H1 (cell line): Measurements from ENCODE around the gene CST4. TPM values are rescaled to one million over a fixed set of nuclear protein-coding genes. Genes with fewer than 3 reads are reported as not detected.

ENCODE experiments used
- CTCF ChIA-PET: fragments of 300-600 bp; sonication (Branson Sonifier 250); formaldehyde crosslinking; loops from one replicate; lab custom pipeline; 2021; ENCODE audit not compliant: partially characterized antibody; lab: Charles Lee
- POLR2A ChIA-PET: fragments of 300-600 bp; sonication (Branson Sonifier 250); formaldehyde crosslinking; loops from one replicate; lab custom pipeline; 2021; ENCODE audit warnings: inconsistent platforms; ENCODE audit not compliant: partially characterized antibody; lab: Charles Lee
- DNase-seq, 2 experiments: peaks; one replicate each; pipeline versions ENCODE4 v3.0.0 to v3.0.0-alpha.2; 2010 to 2022; ENCODE audit warnings: low spot score in 2 of 2, low read depth in 1 of 2, mixed read lengths in 1 of 2
- FAIRE-seq: peaks from 2 replicates; lab custom pipeline; 2011; peaks lifted over from hg19 to GRCh38; lab: Jason Lieb, UNC
- H2AFZ ChIP-seq: 2 replicates; pipeline ENCODE4 v1.8.1; 2012; ENCODE audit warnings: low read length, inconsistent platforms
- H2AK5ac ChIP-seq: 2 replicates; pipeline ENCODE4 v1.6.1; 2013; ENCODE audit warnings: low read depth, low read length
- H2BK120ac ChIP-seq: replicated peaks from 2 replicates; pipeline ENCODE3; 2013; ENCODE audit warnings: low read depth, low read length, inconsistent platforms
- H2BK12ac ChIP-seq: 2 replicates; pipeline ENCODE4 v1.6.1; 2013; ENCODE audit warnings: low read depth, low read length
- H2BK15ac ChIP-seq: 2 replicates; pipeline ENCODE4 v1.6.1; 2013; ENCODE audit warnings: low read length
- H2BK20ac ChIP-seq: 2 replicates; pipeline ENCODE4 v1.6.1; 2013; ENCODE audit warnings: low read length
- H2BK5ac ChIP-seq: 2 replicates; pipeline ENCODE4 v1.6.1; 2013; ENCODE audit warnings: low read depth, low read length
- H3K14ac ChIP-seq: 2 replicates; pipeline ENCODE4 v1.6.1; 2013; ENCODE audit warnings: inconsistent platforms; ENCODE audit not compliant: insufficient read length
- H3K18ac ChIP-seq: 2 replicates; pipeline ENCODE4 v1.6.1; 2013; ENCODE audit warnings: low read length; ENCODE audit errors: extremely low read depth
- H3K23ac ChIP-seq: 2 replicates; pipeline ENCODE4 v1.6.1; 2013; ENCODE audit warnings: inconsistent platforms; ENCODE audit not compliant: insufficient read length
- H3K23me2 ChIP-seq: 2 replicates; pipeline ENCODE4 v1.6.1; 2013; ENCODE audit warnings: low read depth, low read length
- H3K27ac ChIP-seq: 2 replicates; pipeline ENCODE4 v1.6.1; 2011; ENCODE audit warnings: low read depth, low read length, inconsistent platforms
- H3K27me3 ChIP-seq, 4 experiments: replicated peaks in 1 of 4; 1 replicate in 1 of 4; 2 replicates in 3 of 4; pipeline versions ENCODE4 v1.6.1 to v1.8.1; 2011 to 2013; ENCODE audit warnings: low read length in 3 of 4, mild to moderate bottlenecking in 3 of 4, inconsistent platforms in 2 of 4, mixed read lengths in 2 of 4, moderate library complexity in 1 of 4; ENCODE audit not compliant: control insufficient read depth in 3 of 4, insufficient read depth in 3 of 4; ENCODE audit errors: extremely low read depth in 1 of 4
- H3K36me3 ChIP-seq, 4 experiments: 2 replicates each; pipeline versions ENCODE4 v1.6.1 to v1.8.1; 2011 to 2013; ENCODE audit warnings: mild to moderate bottlenecking in 4 of 4, low read length in 3 of 4, moderate library complexity in 2 of 4, control low read depth in 1 of 4, inconsistent platforms in 1 of 4; ENCODE audit not compliant: insufficient read depth in 4 of 4, control insufficient read depth in 2 of 4
- H3K4ac ChIP-seq: replicated peaks from 2 replicates; pipeline ENCODE3; 2013; ENCODE audit warnings: low read length, low read depth, mixed read lengths, inconsistent platforms; ENCODE audit not compliant: insufficient read length
- H3K4me1 ChIP-seq, 4 experiments: replicated peaks in 1 of 4; 1 replicate in 1 of 4; 2 replicates in 3 of 4; pipeline versions ENCODE4 v1.6.1 to v1.8.1; 2011 to 2013; ENCODE audit warnings: low read length in 3 of 4, inconsistent platforms in 2 of 4, mixed read lengths in 1 of 4; ENCODE audit not compliant: insufficient read depth in 4 of 4, control insufficient read depth in 3 of 4
- H3K4me2 ChIP-seq, 2 experiments: 2 replicates each; pipeline versions ENCODE4 v1.6.1 to v1.8.1; 2011 to 2013; ENCODE audit warnings: low read depth in 2 of 2, low read length in 2 of 2, control low read depth in 1 of 2, inconsistent platforms in 1 of 2, mild to moderate bottlenecking in 1 of 2; ENCODE audit not compliant: insufficient read depth in 1 of 2
- H3K4me3 ChIP-seq, 4 experiments: fragments of 200-600, 300-600 bp in 1 of 4; sonication (generic), shearing (Covaris generic), sonication (Bioruptor Twin) in 1 of 4; 2 replicates each; pipeline versions ENCODE4 v1.5.1 to v1.8.1; 2011 to 2016; ENCODE audit warnings: low read length in 4 of 4, low read depth in 3 of 4, control low read depth in 2 of 4, inconsistent platforms in 2 of 4, mild to moderate bottlenecking in 2 of 4, mixed read lengths in 1 of 4, moderate library complexity in 1 of 4; ENCODE audit not compliant: insufficient read depth in 2 of 4; ENCODE audit errors: extremely low read depth in 1 of 4
- H3K56ac ChIP-seq: replicated peaks from 2 replicates; pipeline ENCODE3; 2013; ENCODE audit warnings: low read depth, mild to moderate bottlenecking, mixed read lengths, low read length, inconsistent platforms; ENCODE audit not compliant: insufficient read length
- H3K79me1 ChIP-seq: 2 replicates; pipeline ENCODE4 v1.6.1; 2013; ENCODE audit warnings: low read depth, low read length, control low read depth
- H3K79me2 ChIP-seq, 2 experiments: 2 replicates each; pipeline versions ENCODE4 v1.6.1 to v1.8.1; 2012 to 2013; ENCODE audit warnings: low read length in 2 of 2, mild to moderate bottlenecking in 2 of 2, inconsistent platforms in 1 of 2; ENCODE audit not compliant: insufficient read depth in 2 of 2, control insufficient read depth in 1 of 2
- H3K9ac ChIP-seq, 4 experiments: replicated peaks in 1 of 4; 1 replicate in 1 of 4; 2 replicates in 3 of 4; pipeline versions ENCODE4 v1.6.1 to v1.8.1; 2011 to 2013; ENCODE audit warnings: low read depth in 3 of 4, low read length in 3 of 4, control low read depth in 2 of 4, mild to moderate bottlenecking in 2 of 4, moderate library complexity in 2 of 4, inconsistent platforms in 1 of 4; ENCODE audit errors: extremely low read depth in 1 of 4
- H3K9me3 ChIP-seq, 2 experiments: 2 replicates each; pipeline versions ENCODE4 v1.6.1 to v1.8.1; 2012 to 2013; ENCODE audit warnings: mild to moderate bottlenecking in 2 of 2, moderate library complexity in 2 of 2, control low read depth in 1 of 2, inconsistent platforms in 1 of 2, low read depth in 1 of 2, low read length in 1 of 2, mixed read lengths in 1 of 2; ENCODE audit not compliant: insufficient read depth in 2 of 2
- H4K20me1 ChIP-seq, 2 experiments: replicated peaks in 1 of 2; 2 replicates each; pipeline versions ENCODE3 to v1.8.1; 2011 to 2013; ENCODE audit warnings: inconsistent platforms in 2 of 2, low read length in 2 of 2, mild to moderate bottlenecking in 1 of 2; ENCODE audit not compliant: insufficient read depth in 2 of 2, control insufficient read depth in 1 of 2
- H4K5ac ChIP-seq: 2 replicates; pipeline ENCODE4 v1.6.1; 2013; ENCODE audit warnings: low read length, low read depth, mixed read lengths, inconsistent platforms; ENCODE audit not compliant: insufficient read length
- H4K8ac ChIP-seq: 2 replicates; pipeline ENCODE4 v1.8.0; 2013; ENCODE audit warnings: mild to moderate bottlenecking, moderate library complexity, low read length, inconsistent platforms; ENCODE audit not compliant: insufficient read depth; ENCODE audit errors: extremely low read depth
- H4K91ac ChIP-seq: replicated peaks from 2 replicates; pipeline ENCODE3; 2013; ENCODE audit warnings: low read length, mixed read lengths, inconsistent platforms; ENCODE audit not compliant: insufficient read length
- ATF2 ChIP-seq: IDR thresholded peaks from 2 replicates; pipeline ENCODE4 v1.6.1; 2012; ENCODE audit warnings: low read length, inconsistent platforms
- CEBPB ChIP-seq: IDR thresholded peaks from 2 replicates; pipeline ENCODE4 v1.6.1; 2012; ENCODE audit warnings: low read depth, low read length
- E2F6 ChIP-seq: IDR thresholded peaks from 2 replicates; pipeline ENCODE4 v1.6.1; 2012; ENCODE audit warnings: inconsistent platforms
- EZH2 ChIP-seq: fragments of 200-600 bp; sonication (generic); IDR thresholded peaks from 2 replicates; pipeline ENCODE4 v1.7.1; 2012; ENCODE audit warnings: low read depth, mild to moderate bottlenecking, moderate library complexity, low read length, inconsistent platforms; ENCODE audit not compliant: severe bottlenecking
- MAX ChIP-seq: IDR thresholded peaks from 2 replicates; pipeline ENCODE4 v1.6.1; 2012; ENCODE audit warnings: inconsistent platforms
- NRF1 ChIP-seq: IDR thresholded peaks from 2 replicates; pipeline ENCODE4 v1.6.1; 2011; ENCODE audit warnings: mild to moderate bottlenecking, low read depth, low read length, improper control_type of control experiment
- PHF8 ChIP-seq: fragments of 200-600 bp; sonication (generic); conservative IDR thresholded peaks from 2 replicates; pipeline ENCODE4 v1.7.1; 2012; ENCODE audit warnings: low read depth, mild to moderate bottlenecking, inconsistent platforms, low read length, moderate library complexity
- POLR2A ChIP-seq, 2 experiments: IDR thresholded peaks; 1 replicate in 1 of 2; 2 replicates in 1 of 2; pipeline ENCODE4 v1.6.1; 2011; ENCODE audit warnings: low read depth in 2 of 2, low read length in 2 of 2, mild to moderate bottlenecking in 2 of 2; ENCODE audit errors: control extremely low read depth in 1 of 2
- SIRT6 ChIP-seq: IDR thresholded peaks from one replicate; pipeline ENCODE4 v1.7.1; 2012; ENCODE audit warnings: low read length, inconsistent platforms
- WGBS, 2 experiments: shearing (Covaris generic) in 1 of 2; methylation state at CpG; one replicate each; pipeline versions ENCODE4 v1.1.6 to v1.1.7; 2013 to 2015; ENCODE audit warnings: low lambda C conversion rate in 2 of 2, mixed read lengths in 2 of 2, inconsistent platforms in 1 of 2, low coverage in 1 of 2, missing lambda C conversion rate in 1 of 2; ENCODE audit not compliant: insufficient replicate concordance in 2 of 2, insufficient coverage in 1 of 2, insufficient read length in 1 of 2; ENCODE audit errors: extremely low coverage in 1 of 2, missing lambda C conversion rate in 1 of 2; 5-methylcytosine and 5-hydroxymethylcytosine counted together
- polyA plus RNA-seq, 7 experiments: library from polyadenylated mRNA; depleted of rRNA in 3 of 7; stranded (reverse) in 5 of 7; unstranded in 2 of 7; fragments of >200 nt in 5 of 7; fragments of 200-250 nt in 2 of 7; gene quantifications; 1 replicate in 5 of 7; 2 replicates in 1 of 7; 4 replicates in 1 of 7; pipeline versions ENCODE4 v1.2.1 to v1.2.3, GENCODE V29; 2011 to 2013; ENCODE audit warnings: missing spikeins in 2 of 7, mixed read lengths in 2 of 7
- total RNA-seq: library from RNA; stranded (reverse); fragmentation: NEBNext Ultra II Directional; extraction: Animal tissue kit (Norgen Biotek cat#: 25700); gene quantifications from 2 replicates; pipeline ENCODE4 v1.2.1, GENCODE V29; 2021

CST4 gene
- total and polyA plus RNA-seq, 2 of the 8 experiments (the other 6 are each of a cell fraction or from before 2014, with no cell fraction given): not detected

- TF ChIP-seq E2F6 (no peak), POLR2A (IDR thresholded peaks at IDR 0.05; ENCODE audit: control extremely low read depth in 1 of 2, low read depth in 2 of 2, low read length in 2 of 2) (no peak), PHF8 (no peak), ATF2 (no peak), SIRT6 (no peak), NRF1 (no peak), CEBPB (no peak), EZH2 (no peak), MAX (no peak)
Measured at GRCh38 chr20:23641936-23642751, 46.7 kb downstream of the CST4 start.

More at GRCh38 chr20:23641936-23642751, 46.7 kb downstream of the CST4 start:
- POLR2A ChIA-PET: no interaction called here
- Histone ChIP-seq H4K5ac (no peak overlapping the region), H3K27ac (no peak overlapping the region), H2AK5ac (no peak overlapping the region), H3K18ac (no peak overlapping the region), H3K9me3 (no peaks in the 10 kb centered on the region), H3K56ac (no peak overlapping the region), H3K23me2 (peaks cover 6% of the 10 kb centered on the region; the same call in 1 of the 2 replicates), H3K36me3 (no peaks in the 10 kb centered on the region), H3K4me2 (no peak overlapping the region), H2AFZ (no peak overlapping the region), H3K79me2 (no peaks in the 10 kb centered on the region), H3K79me1 (no peaks in the 10 kb centered on the region), H4K20me1 (no peaks in the 10 kb centered on the region), H3K27me3 (no peaks in the 10 kb centered on the region; a peak in 1 of 7 replicates), H2BK12ac (no peak overlapping the region), H2BK20ac (no peak overlapping the region), H2BK15ac (no peak overlapping the region), H3K23ac (no peak overlapping the region), H3K4me3 (no peak overlapping the region), H3K4me1 (peaks cover 0 to 3% (median 0%) of the 10 kb centered on the region in 4 experiments; a peak in 4 of 7 replicates), H3K4ac (no peak overlapping the region), H3K14ac (no peak overlapping the region), H2BK120ac (no peak overlapping the region), H2BK5ac (no peak overlapping the region), H4K91ac (no peak overlapping the region), H4K8ac (no peak overlapping the region), H3K9ac (no peak overlapping the region)
- DNase-seq (no peak), FAIRE-seq (no peak)
- CTCF ChIA-PET: interaction anchor here (0.6 to 0.7 kb wide), 2 partner anchors 195 kb away, joined by 3 read pairs; no protein-coding TSS in a partner anchor
- 76% methylated on average over 12 of the region's 12 CpGs; no CpG with 5 or more reads in 1 of the 2 experiments for WGBS, 2 experiments
